ENCODE data around the gene PON1.

Gene PON1

DNA sequence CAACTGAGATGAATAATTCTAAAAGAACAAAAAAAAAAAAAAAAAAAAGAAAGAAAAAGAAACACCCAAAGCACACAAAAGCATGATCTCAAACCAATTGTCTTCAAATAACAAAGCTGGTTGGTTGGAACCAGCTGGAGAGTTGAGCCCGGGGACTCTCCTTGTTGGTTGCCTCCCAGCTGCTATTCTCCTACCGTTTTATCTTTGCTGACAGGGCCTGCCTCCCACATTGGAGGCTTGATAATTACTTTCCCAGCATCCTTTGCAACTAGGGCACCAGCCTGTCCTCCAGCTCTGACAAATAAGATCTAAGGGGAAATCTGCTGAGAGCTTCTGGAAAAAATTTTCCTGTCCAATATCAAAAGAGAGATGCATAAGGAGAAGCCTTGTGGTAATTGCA lies 6.8 kb downstream of the PON1 start:
- no peak for DNase-seq (ENCODE audit: low read depth)

DNA sequence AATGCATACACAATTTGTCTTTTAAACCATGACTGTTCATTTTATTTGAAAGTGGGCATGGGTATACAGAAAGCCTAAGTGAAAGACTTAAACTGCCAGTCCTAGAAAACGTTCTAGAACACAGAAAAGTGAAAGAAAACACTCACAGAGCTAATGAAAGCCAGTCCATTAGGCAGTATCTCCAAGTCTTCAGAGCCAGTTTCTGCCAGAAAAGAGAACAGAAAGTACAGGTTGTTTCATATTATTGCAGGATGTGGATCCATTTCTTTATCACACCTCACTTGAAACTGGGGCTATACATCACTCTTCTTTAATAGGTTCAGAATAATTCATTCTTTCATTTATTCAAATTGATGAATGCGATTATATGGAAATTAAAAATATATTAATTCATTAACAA lies 7.7 kb downstream of the PON1 start:
- no peak for DNase-seq (ENCODE audit: low read depth)

- no peak for DNase-seq (ENCODE audit: low read depth)
Observed at GRCh38 chr7:95312561-95312960, 11.8 kb downstream of the PON1 start.

- no peak for DNase-seq (ENCODE audit: low read depth)
Observed at GRCh38 chr7:95311389-95311788, 12.9 kb downstream of the PON1 start.

GRCh38 chr7:95309951-95310350 lies 14.4 kb downstream of the PON1 start:
- no peak for DNase-seq (ENCODE audit: low read depth)

DNA sequence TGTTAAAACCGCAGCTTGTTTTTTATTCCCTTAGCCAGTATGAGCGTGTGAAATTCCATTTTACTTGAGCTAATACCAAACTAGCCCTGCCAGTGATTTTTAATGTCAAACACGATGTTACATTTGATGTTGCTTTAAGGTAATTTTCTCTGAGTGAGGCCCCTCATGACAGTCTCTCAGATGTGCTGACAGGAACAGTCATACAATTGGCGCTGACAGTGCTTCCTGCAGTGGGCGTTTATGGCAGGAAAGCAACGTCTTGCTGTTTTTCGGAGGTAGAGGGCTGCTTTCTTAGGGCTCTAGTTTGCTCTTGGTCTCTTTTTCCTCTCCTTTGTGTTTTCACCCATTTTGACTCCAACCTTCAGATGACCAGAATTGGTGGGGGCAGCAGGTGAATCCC lies 19.3 kb downstream of the PON1 start:
- no peak for DNase-seq (ENCODE audit: low read depth)

GRCh38 chr7:95303013-95303905 lies 21.1 kb downstream of the PON1 start:
- no peak for DNase-seq (ENCODE audit: low read depth)

DNA sequence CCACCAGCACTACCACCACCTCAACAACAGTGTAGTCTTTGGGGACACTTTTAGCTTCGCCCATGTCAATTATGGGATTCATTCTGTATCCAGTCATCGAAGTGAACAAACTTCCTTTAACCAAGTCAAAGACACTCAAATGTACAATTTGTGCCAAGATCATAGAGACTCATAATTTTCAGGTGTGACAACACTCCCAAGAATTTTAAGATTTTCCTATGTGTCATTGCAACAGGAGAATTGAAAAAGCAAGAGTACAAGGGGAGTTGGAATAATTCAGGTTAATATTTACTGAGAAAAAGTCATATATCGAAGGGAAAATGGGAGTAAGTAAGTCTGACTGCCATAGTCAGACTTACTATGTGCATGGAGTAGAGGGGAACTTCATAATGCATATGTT lies 26.2 kb downstream of the PON1 start:
- no peak for DNase-seq (ENCODE audit: low read depth)

DNA sequence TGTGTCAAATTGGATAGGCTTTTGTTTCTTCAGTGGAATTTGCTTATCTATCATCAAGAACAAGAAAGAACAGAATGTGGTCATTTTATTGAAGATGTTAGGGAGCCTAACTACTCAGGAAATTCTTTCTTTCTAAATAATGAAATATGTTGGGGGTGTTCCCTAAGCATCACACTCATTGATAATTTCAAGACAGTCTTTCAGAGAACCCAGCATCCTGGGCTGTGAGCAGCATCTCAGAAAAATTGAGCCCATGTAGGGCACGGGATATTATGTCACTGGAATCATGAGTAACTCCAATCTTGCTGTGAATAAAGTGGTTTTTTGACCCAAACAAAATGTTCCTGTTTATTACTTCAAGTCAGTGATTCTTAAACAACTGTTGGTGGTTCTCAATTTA lies 27.3 kb downstream of the PON1 start:
- DNase-seq (ENCODE audit: low read depth): no peak

DNA sequence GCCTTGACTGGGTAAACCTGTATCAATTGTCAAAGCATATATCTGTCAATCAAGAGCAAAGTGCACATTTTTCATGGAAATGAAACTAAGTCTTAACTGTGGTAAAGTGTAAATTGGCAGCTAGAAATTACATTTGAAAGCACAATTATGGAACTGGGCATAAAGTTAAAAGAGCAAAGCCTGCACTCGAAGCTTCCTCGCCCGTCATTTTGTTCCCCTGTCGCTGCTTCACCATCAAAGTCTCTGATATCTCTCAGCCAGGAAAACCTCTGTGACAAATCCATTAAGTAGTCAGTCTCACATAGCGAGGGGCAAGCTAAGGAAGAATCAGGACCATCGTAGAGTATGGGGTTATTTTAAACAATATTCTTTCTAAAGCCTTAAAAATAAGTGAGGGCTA lies 27.9 kb downstream of the PON1 start:
- DNase-seq (ENCODE audit: low read depth): no peak

- DNase-seq (ENCODE audit: low read depth): no peak
Observed at GRCh38 chr7:95295397-95295796, 28.9 kb downstream of the PON1 start.

DNA sequence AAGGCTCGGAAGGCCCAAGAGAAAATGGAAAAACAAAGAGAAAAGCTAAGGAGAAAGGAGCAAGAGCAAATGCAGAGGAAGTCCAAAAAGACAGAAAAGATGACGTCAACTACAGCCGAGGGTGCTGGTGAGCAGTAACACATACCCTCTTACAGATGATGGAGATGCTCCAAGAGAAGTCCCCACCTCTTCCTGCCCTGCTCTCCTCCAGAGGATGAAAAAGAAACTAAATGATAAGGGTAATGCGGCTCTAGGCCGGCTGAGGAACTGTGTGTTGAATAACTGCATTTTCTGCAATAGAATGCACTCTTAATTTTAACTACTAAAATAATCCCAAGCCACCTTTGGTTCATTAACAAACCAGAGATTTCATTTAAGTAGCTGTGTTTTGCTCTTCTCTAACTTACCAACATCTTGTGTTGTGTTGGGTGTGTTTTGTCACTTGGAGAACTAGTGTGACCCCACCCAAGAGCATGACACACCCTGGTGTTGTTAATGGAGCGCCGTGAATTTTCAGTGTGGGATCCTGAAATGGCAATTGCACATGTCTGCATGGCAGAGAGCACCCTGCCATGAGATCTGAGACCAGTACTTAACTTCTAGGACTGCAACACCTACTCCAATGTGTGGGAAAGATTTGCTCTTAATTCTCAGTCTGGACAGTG lies 34.0 kb downstream of the PON1 start:
- no peak for DNase-seq (ENCODE audit: low read depth)

DNA sequence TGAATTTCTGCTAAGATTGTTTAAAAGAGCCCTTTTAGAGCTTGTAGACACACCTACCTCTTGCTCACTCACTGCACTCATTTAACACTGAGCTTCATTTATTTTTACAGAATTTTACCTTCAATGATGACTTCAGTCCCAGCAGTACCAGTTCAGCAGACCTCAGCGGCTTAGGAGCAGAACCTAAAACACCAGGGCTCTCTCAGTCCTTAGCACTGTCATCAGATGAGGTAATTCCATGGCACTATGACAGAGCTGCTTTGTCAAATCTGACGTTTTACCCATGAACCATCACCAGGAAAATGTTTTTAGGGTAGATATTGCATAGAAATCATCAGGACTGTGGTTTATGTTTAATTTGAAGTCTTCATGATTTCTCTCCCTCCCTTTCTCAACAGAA lies 38.2 kb downstream of the PON1 start:
- DNase-seq (ENCODE audit: low read depth): no peak

GRCh38 chr7:95279417-95279816 lies 44.9 kb downstream of the PON1 start:
- DNase-seq (ENCODE audit: low read depth): no peak

DNA sequence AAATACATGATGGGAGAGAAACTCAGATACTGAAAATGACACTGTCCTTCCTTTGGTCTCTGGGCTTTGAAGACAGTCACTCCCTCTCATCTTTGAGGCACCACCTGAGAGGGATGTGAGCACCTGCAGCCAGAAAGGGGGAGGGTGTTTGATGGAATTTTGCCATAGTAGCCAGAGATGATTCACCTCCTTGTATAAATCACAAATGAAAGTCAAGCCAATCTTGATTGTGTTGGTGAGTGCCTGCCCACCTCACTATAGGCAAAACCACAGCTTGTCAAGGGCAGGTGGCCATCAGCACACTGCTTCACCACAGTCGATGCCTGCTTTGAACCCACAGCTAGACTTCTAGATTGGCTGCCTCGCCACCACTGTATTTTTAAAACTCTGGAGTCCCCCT lies 48.2 kb downstream of the PON1 start:
- no peak for DNase-seq (ENCODE audit: low read depth)

DNA sequence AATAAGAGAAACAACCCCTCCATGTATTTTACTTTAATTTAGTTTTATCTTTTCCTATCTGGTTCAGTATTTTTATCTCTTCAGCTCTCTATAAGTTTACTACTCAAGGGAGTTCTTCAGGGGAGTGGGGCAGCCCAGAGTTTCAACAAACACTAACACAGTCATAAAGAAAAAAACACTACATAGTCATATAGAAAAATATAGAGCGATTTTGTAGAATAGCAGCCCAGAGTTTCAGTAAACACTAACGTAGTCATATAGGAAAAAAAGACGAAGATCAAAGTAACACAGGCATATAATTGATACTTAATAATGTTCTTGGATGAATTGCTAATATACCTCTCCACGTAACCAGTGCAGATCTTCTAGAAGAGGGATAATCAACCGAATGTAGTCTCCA lies 54.7 kb downstream of the PON1 start:
- no peak for DNase-seq (ENCODE audit: low read depth)

DNA sequence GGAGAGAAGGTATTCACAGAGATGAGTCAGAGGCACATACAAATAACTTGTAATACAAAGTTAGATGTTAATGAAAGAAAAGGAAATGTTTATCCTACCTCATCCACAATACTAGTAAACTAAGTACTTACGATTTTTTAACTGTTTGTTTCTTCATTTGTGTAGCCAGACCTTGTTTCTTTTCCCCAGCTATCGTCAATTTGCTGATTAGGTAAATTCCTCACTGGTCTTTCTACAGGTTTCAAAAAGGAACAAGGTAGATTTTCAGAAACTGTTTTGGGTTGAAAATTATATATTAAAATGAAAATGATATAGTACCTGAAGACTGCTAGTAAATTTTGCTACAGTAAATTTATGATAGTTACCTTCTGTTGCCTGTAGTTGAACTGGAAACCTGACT lies 56.6 kb downstream of the PON1 start:
- DNase-seq (ENCODE audit: low read depth): no peak

DNA sequence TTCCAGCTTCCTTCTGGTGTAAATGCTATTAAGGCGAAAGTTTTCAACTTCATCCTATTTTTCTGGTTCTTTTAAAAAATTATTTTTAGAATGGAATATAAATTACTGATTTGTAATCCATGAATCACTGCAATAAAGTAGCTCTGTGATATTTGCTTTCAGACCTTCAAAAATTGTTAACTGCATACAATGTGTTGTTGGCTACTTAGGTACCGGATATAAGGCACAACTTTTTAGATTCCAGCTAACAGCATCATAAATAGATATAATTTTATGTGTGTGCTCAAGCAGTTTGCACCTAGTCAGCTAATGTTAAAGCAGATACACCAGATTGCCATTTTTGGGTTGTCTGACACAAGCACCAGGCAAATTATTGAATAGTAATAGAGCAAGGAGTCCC lies 58.7 kb downstream of the PON1 start:
- DNase-seq (ENCODE audit: low read depth): no peak

- no peak for DNase-seq (ENCODE audit: low read depth)
Observed at GRCh38 chr7:95264363-95264891, 59.9 kb downstream of the PON1 start.

DNA sequence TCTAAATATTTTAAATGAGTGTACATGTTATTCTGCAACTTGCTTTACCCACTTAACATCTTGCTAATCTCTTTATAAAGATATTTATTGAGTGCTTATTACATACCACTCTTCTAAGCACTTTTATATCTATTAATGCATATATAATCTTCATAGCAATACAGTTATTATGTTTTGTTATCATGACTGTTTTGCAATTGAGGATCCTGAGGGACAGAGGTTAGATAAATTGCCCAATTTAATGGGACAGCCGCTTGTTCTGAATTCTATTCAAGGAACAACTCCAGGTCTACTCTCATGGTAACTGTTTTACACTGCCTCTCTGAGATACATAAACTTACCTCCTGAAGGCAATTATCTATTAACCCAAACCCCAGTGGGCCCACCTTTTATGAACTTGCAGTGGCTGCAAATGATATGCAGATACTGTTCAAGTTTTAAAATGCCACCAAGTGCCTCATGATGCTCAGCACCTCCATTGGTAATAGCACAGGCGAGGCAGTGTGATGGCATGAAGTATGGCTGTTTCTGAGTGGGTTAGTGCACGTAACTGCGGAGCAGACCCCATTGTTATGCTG lies 60.5 kb downstream of the PON1 start:
- no peak for DNase-seq (ENCODE audit: low read depth)

GRCh38 chr7:95262875-95263274 lies 61.5 kb downstream of the PON1 start:
- DNase-seq (ENCODE audit: low read depth): no peak

- no peak for DNase-seq (ENCODE audit: low read depth)
Observed at GRCh38 chr7:95261895-95262415, 62.4 kb downstream of the PON1 start.

DNA sequence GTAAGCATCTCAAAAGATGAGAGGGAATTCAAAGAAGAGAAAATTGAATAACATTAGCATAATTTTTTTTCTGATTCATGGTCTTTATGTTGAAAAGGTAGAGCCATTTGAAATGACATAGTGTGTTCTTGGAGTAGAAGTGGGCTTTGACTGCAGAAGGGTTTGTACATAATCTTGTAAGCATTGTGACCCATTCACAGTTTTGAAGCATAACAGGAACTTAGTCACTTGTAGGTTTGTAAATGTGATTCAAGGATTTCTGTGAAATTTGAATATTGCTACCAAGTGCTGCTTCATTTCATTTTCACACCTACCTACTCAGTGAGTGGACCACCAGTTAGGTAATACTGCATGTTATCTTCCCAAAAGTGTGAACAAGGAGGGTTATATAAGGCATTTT lies 68.6 kb downstream of the PON1 start:
- no peak for DNase-seq (ENCODE audit: low read depth)
